ENCODE results near the gene F11R. TPM values are rescaled to one million over a fixed set of nuclear protein-coding genes. Genes with fewer than 3 reads are reported as not detected.

The F11R gene
- total and polyA plus RNA-seq, 2 of the 13 experiments (the other 11 are each of a cell fraction or from before 2014, with no cell fraction given), result 95.8 to 105 TPM

- TF ChIP-seq ZNF609 (CRISPR knock-in tag; IDR thresholded peaks at IDR 0.05; ENCODE audit: borderline replicate concordance) (no peak), ZBTB34 (CRISPR knock-in tag; IDR thresholded peaks at IDR 0.05) (no peak), MAF1 (CRISPR knock-in tag; IDR thresholded peaks at IDR 0.05; ENCODE audit: borderline replicate concordance) (no peak)
These were observed 47.6 kb upstream of the F11R start (continued) for GRCh38 chr1:161068306-161069234.

GRCh38 chr1:161066694-161067093, 45.7 kb upstream of the F11R start:
- H3K4me2 ChIP-seq (ENCODE audit: low read depth, low read length), result no peak overlapping the region
- no TSS peak for BruUV-seq (replicated peaks)
- no peaks in the 10 kb centered on the region for H3K4me1 ChIP-seq (ENCODE audit: insufficient read depth, low read length)
- H3K9me3 ChIP-seq (ENCODE audit: low read length), result no peaks in the 10 kb centered on the region
- no peaks in the 10 kb centered on the region for H4K20me1 ChIP-seq (ENCODE audit: insufficient read depth, low read length)
- H3K79me2 ChIP-seq (ENCODE audit: insufficient read depth, low read length), result no peaks in the 10 kb centered on the region
- no peak overlapping the region for H3K27ac ChIP-seq (ENCODE audit: extremely low read length, insufficient read depth, low read length)
- no peak overlapping the region for H2AFZ ChIP-seq (ENCODE audit: low read length)
- no peaks in the 10 kb centered on the region for H3K27me3 ChIP-seq (ENCODE audit: control insufficient read depth in 1 of 2, insufficient read depth in 2 of 2, low read length in 2 of 2)
- no peak overlapping the region for H3K4me3 ChIP-seq (replicated peaks in 1 of 3; ENCODE audit: insufficient read depth in 1 of 3, low read depth in 2 of 3, low read length in 3 of 3)
- 45% methylated on average over 3 of the region's 3 CpGs for WGBS (ENCODE audit: low lambda C conversion rate)
- H3K9ac ChIP-seq (ENCODE audit: insufficient read depth, low read depth, low read length), result no peak overlapping the region
- intact Hi-C loops (cut with micrococcal nuclease; ENCODE audit: unreplicated experiment), result no loop called here
- ATAC-seq (no peak), FAIRE-seq (no peak), DNase-seq (ENCODE audit: low spot score) (no peak)
- ChIA-PET CTCF (ENCODE audit: low intra/inter-chr PET ratio, low total read pairs) (no interaction called here), POLR2A (no interaction called here)
- in situ Hi-C loops (cut with HindIII; ENCODE audit: extremely low pct_ligation_motif_present, low pct_unique_long_range_greater_than_20kb), result no loop called here
- no peaks in the 10 kb centered on the region for H3K36me3 ChIP-seq (replicated peaks in 1 of 2; ENCODE audit: control insufficient read depth in 1 of 2, insufficient read depth in 2 of 2, low read length in 2 of 2)
- TF ChIP-seq MED13 (CRISPR knock-in tag; IDR thresholded peaks at IDR 0.05) (no peak), JDP2 (CRISPR knock-in tag; IDR thresholded peaks at IDR 0.05; ENCODE audit: borderline replicate concordance) (no peak), ZFP36L1 (CRISPR knock-in tag; IDR thresholded peaks at IDR 0.05) (no peak), ZNF121 (CRISPR knock-in tag; IDR thresholded peaks at IDR 0.05) (no peak), CSRNP2 (CRISPR knock-in tag; conservative IDR thresholded peaks at IDR 0.05; ENCODE audit: low read depth) (no peak), ZSCAN22 (CRISPR knock-in tag; IDR thresholded peaks at IDR 0.05) (no peak), CENPX (CRISPR knock-in tag; IDR thresholded peaks at IDR 0.05) (no peak), ZNF24 (IDR thresholded peaks at IDR 0.05) (no peak)

All from HepG2 (cell line).